Left lung (tissue), 10 donors: ENCODE results near the gene SBF1. TPM values are rescaled to one million over a fixed set of nuclear protein-coding genes. Genes with fewer than 3 reads are reported as not detected.
"Not testable (repeated sequence)": the region's sequence is repeated elsewhere in the genome, so short reads cannot be mapped to it uniquely, and the experiment has no call there.

Experiments used
- ATAC-seq: fragments of 200-7000 bp; cut with Tn5 transposase; one replicate; pipeline ENCODE4 v1.9.1; 2020; ENCODE audit warnings: moderate library complexity
- DNase-seq, 4 donors: peaks; one replicate each; pipeline ENCODE4 v3.0.0-alpha.2; 2013 to 2020
- H3K27ac ChIP-seq, 2 donors: fragments of 200-600 bp; sonication (generic) in 1 of 2; one replicate each; pipeline versions ENCODE4 v1.5.0 to v1.8.0; 2020 to 2021
- H3K27me3 ChIP-seq, 2 donors: fragments of 200-600 bp; sonication (generic) in 1 of 2; one replicate each; pipeline versions ENCODE4 v1.5.0 to v1.8.0; 2020 to 2021
- H3K36me3 ChIP-seq, 2 donors: fragments of 200-600 bp; sonication (generic) in 1 of 2; one replicate each; pipeline versions ENCODE4 v1.5.0 to v1.8.0; 2020 to 2021
- H3K4me1 ChIP-seq, 2 donors: fragments of 200-600 bp; one replicate each; pipeline ENCODE4 v1.8.0; 2021
- H3K4me3 ChIP-seq, 2 donors: fragments of 200-600 bp; sonication (generic) in 1 of 2; one replicate each; pipeline versions ENCODE4 v1.5.0 to v1.8.0; 2020 to 2021; ENCODE audit warnings: mild to moderate bottlenecking in 1 of 2
- H3K9me3 ChIP-seq, 2 donors: fragments of 200-600 bp; sonication (generic) in 1 of 2; one replicate each; pipeline versions ENCODE4 v1.5.0 to v1.8.0; 2020 to 2021
- intact Hi-C, 2 donors: fragments of 100-400 bp; cut with DNase I; formaldehyde crosslinking; loops; one replicate each; pipeline versions ENCODE4 v1.11.2 to v1.14.2; 2022
- polyA plus RNA-seq, 6 donors: library from polyadenylated mRNA; unstranded; fragments of 120-200 nt; gene quantifications; one replicate each; pipeline ENCODE4 v1.2.1, GENCODE V29; 2013; ENCODE audit not compliant: insufficient read length in 6 of 6
- total RNA-seq, 2 donors: library from RNA; stranded (reverse); fragmentation: NEBNext Ultra II Directional; extraction: Animal tissue kit (Norgen Biotek cat#: 25700); gene quantifications; one replicate each; pipeline ENCODE4 v1.2.1, GENCODE V29; 2021
- TF ChIP-seq, protein P1 (sequence below), 2 donors: fragments of 200-600 bp; sonication (generic) in 1 of 2; IDR thresholded peaks; one replicate each; pipeline versions ENCODE4 v1.5.0 to v1.8.0; 2021; ENCODE audit warnings: antibody characterized with exemption in 2 of 2
- donor health status: DM: no; HTN: yes; CAD: no.
- donor health status: DM: no; HTN: no; CAD: no.

SBF1 gene
- total and polyA plus RNA-seq, 8 donors = 31.6 to 69.9 (median 41.9) TPM

DNA sequence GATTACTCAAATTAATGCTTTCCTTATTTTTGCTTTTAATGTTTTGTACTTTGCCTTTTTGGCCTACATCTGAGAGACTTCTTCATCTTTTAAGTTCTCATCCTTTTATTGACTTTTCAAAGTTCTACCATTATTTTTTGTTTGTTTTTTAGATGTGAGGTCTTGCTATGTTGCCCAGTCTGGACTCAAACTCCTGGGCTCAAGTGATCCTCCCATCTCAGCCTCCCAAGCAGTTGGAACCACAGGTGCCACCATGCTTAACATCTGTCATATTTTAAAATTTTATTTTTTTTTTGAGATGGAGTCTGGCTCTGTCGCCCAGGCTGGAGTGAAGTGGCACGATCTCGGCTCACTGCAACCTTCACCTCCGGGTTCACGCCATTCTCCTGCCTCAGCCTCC is 73.9 kb downstream of the SBF1 start:
- peaks cover 0 to 10% of the 10 kb centered on the region in 2 donors for H3K36me3 ChIP-seq
- H3K4me3 ChIP-seq = no peak overlapping the region
- peak overlapping the region in 1 of 2 donors; percentile 90 for H3K27ac ChIP-seq
- intact Hi-C loops = no loop called here
- H3K4me1 ChIP-seq = peaks cover 6 to 51% of the 10 kb centered on the region in 2 donors
- no peaks in the 10 kb centered on the region for H3K9me3 ChIP-seq
- ATAC-seq = no peak
- DNase-seq = no peak
- TF ChIP-seq, protein P1, sequence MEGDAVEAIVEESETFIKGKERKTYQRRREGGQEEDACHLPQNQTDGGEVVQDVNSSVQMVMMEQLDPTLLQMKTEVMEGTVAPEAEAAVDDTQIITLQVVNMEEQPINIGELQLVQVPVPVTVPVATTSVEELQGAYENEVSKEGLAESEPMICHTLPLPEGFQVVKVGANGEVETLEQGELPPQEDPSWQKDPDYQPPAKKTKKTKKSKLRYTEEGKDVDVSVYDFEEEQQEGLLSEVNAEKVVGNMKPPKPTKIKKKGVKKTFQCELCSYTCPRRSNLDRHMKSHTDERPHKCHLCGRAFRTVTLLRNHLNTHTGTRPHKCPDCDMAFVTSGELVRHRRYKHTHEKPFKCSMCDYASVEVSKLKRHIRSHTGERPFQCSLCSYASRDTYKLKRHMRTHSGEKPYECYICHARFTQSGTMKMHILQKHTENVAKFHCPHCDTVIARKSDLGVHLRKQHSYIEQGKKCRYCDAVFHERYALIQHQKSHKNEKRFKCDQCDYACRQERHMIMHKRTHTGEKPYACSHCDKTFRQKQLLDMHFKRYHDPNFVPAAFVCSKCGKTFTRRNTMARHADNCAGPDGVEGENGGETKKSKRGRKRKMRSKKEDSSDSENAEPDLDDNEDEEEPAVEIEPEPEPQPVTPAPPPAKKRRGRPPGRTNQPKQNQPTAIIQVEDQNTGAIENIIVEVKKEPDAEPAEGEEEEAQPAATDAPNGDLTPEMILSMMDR (IDR thresholded peaks at IDR 0.05) = no peak
- no peaks in the 10 kb centered on the region for H3K27me3 ChIP-seq

DNA sequence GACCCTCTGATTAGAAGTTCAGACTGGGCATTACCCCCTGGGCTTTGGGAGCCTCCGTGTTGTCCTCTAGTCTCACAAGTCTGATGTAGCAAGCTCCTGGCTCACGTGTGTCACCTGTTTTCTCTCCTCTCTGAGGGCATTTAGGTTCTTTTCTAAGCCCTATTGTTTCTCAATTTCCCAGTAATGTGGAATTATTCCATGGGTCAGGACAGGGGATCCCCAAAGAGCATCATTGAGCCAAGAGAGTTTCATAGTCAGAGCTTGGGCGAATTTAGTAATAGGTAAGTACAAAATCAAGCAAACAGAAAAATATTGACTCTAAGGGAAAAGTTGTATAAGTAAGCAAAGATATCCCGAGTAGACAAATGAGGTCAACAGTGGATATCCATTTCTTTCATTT is 74.4 kb downstream of the SBF1 start:
- Histone ChIP-seq H3K27ac (peak overlapping the region; percentile 51 to 90), H3K4me1 (peaks cover 6 to 51% of the 10 kb centered on the region in 2 donors), H3K4me3 (no peak overlapping the region), H3K9me3 (no peaks in the 10 kb centered on the region), H3K36me3 (peaks cover 0 to 16% of the 10 kb centered on the region in 2 donors), H3K27me3 (no peaks in the 10 kb centered on the region)
- intact Hi-C loops = no loop called here
- TF ChIP-seq, protein P1 (IDR thresholded peaks at IDR 0.05) = no peak
- DNase-seq = no peak
- ATAC-seq = no peak

DNA sequence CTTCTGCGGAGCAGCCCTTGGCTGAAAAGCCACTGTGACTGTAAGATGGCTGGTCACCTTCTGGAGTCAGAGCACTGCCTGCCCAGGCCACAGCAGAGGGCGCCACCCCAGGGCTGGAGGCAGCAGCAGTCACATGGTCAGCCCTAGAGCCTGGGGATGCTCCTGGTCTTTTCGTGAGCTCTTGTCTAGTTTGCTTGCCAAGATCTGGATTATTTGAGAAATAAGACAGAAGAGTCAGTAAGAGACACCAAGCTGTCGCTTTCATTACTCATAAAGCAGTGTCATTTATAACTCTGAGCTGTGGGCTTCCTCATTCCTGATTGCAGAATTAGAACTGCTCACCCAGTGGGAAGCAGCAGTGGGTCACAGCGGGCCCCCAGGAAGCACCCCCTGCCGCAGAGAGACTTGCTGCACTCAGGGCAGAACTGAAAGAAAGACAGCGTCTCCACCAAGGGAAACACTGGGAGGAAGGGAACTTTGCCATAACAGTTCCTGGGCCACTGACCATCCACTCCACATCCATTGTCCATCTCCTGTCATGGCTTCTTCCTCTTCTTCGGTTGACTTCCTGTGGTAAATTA is 75.0 kb downstream of the SBF1 start:
- Histone ChIP-seq H3K36me3 (peaks cover 0 to 21% of the 10 kb centered on the region in 2 donors), H3K27ac (peak overlapping the region; percentile 51 to 90), H3K4me3 (no peak overlapping the region), H3K27me3 (no peaks in the 10 kb centered on the region), H3K4me1 (peaks cover 6 to 51% of the 10 kb centered on the region in 2 donors), H3K9me3 (no peaks in the 10 kb centered on the region)
- DNase-seq (peak in 2 of 4 donors; percentile 7 to 86), ATAC-seq (peak; percentile 80)
- TF ChIP-seq, protein P1 (IDR thresholded peaks at IDR 0.05) = peak; percentile 27 to 38
- intact Hi-C loops = no loop called here

DNA sequence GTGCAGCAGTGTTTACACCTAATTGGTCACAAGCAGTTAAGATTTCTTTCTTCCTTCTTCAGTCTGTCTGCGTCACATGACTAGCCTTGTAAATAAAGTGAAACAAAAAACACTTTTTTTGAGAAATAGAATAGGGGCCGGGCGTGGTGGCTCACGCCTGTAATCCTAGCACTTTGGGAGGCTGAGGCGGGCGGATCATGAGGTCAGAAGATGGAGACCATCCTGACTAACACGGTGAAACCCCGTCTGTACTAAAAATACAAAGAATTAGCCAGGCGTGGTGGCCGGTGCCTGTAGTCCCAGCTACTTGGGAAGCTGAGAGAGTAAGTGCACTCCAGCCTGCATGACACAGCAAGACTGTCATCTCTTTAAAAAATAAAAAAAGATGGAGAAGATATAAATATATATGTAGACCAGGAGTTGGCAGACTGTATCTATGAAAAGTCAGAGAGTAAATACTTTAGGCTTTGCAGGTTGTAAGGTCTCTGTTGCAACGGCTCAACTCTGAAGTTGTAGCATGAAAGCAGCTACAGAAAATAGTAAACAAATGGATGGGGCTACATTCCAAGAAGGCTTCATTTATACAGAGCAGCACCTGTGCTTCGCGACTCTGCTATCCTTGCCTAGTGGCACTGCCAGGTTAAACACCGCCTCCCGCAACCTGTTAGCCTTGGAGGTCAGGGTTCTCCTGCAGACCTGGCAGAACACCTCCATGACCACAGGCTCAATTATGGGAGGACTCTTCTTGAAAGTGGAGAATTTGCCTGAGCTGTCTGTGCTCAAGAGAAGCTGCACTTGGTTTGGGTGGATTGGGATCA is 75.8 kb downstream of the SBF1 start:
- DNase-seq = peak in 1 of 4 donors; percentile 10
- peaks cover 0 to 29% of the 10 kb centered on the region in 2 donors for H3K36me3 ChIP-seq
- ATAC-seq = peak; percentile 5
- no peak overlapping the region for H3K4me3 ChIP-seq
- intact Hi-C loops = no loop called here
- no peaks in the 10 kb centered on the region for H3K27me3 ChIP-seq
- peaks cover 6 to 50% of the 10 kb centered on the region in 2 donors for H3K4me1 ChIP-seq
- H3K27ac ChIP-seq = peak overlapping the region; percentile 51 to 90
- no peaks in the 10 kb centered on the region for H3K9me3 ChIP-seq
- TF ChIP-seq, protein P1 (IDR thresholded peaks at IDR 0.05) = no peak

DNA sequence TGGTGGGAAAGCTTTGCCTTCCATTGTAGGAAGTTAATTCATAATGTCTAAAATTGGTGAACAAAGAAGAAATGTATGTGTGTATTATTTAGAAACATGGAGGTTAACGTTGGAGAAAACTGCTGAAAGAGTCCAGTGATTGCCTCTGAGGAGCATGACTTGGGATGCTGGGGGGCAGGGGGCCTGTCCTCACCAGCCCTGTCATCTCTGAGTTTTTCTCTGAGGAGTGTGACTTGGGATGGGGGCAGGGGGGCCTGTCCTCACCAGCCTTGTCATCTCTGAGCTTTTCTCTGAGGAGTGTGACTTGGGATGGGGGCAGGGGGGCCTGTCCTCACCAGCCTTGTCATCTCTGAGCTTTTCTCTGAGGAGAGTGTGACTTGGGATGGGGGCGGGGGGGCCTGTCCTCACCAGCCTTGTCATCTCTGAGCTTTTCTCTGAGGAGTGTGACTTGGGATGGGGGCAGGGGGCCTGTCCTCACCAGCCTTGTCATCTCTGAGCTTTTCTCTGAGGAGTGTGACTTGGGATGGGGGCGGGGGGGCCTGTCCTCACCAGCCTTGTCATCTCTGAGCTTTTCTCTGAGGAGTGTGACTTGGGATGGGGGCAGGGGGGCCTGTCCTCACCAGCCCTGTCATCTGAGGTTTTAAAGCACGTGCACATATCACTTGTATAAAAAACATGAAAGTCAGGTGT is 77.3 kb downstream of the SBF1 start:
- ATAC-seq = not testable (repeated sequence)
- peaks cover 0 to 39% of the 10 kb centered on the region in 2 donors for H3K36me3 ChIP-seq

More for the DNA sequence above, 77.3 kb downstream of the SBF1 start:
- H3K4me3 ChIP-seq, H3K9me3 ChIP-seq, H3K27me3 ChIP-seq, H3K27ac ChIP-seq, intact Hi-C loops: not testable (repeated sequence)
- peak in 1 of 4 donors; percentile 41 for DNase-seq
- peaks cover 0 to 35% of the 10 kb centered on the region in 2 donors for H3K4me1 ChIP-seq
